Measurements from ENCODE around the gene GRAMD4.

Gene GRAMD4

GRCh38 chr22:46625843-46626349 is 5.7 kb downstream of the GRAMD4 start:
- no peak for TF ChIP-seq CTCF (conservative IDR thresholded peaks at IDR 0.05; ENCODE audit: low read depth, low read length)
- no peak for DNase-seq (ENCODE audit: low read depth)
- H3K4me3 ChIP-seq (ENCODE audit: low read length), result no peak overlapping the region

DNA sequence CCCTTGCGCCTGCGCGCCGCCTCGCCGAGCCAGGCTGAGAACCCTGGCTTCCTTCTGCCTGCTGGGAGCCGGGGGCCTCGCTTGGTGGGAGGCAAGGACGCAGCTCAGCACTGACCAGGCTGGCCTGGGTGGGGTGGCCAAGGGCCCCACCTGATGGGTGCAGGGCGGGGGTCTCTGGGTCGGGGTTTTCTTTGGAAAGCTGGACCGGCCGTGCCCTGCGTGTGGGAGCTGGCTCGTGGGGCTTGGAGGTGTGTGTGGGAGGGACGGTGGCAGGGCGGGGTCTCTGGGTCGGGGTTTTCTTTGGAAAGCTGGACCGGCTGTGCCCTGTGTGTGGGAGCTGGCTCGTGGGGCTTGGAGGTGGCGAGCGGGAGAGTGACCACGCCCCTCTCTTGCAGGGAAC is 6.2 kb downstream of the GRAMD4 start:
- TF ChIP-seq CTCF (conservative IDR thresholded peaks at IDR 0.05; ENCODE audit: low read depth, low read length), result no peak
- no peak for DNase-seq (ENCODE audit: low read depth)
- H3K4me3 ChIP-seq (ENCODE audit: low read length), result no peak overlapping the region

GRCh38 chr22:46626911-46627805 is 7.0 kb downstream of the GRAMD4 start:
- H3K4me3 ChIP-seq (ENCODE audit: low read length), result no peak overlapping the region
- no peak for DNase-seq (ENCODE audit: low read depth)
- no peak for TF ChIP-seq CTCF (conservative IDR thresholded peaks at IDR 0.05; ENCODE audit: low read depth, low read length)

DNA sequence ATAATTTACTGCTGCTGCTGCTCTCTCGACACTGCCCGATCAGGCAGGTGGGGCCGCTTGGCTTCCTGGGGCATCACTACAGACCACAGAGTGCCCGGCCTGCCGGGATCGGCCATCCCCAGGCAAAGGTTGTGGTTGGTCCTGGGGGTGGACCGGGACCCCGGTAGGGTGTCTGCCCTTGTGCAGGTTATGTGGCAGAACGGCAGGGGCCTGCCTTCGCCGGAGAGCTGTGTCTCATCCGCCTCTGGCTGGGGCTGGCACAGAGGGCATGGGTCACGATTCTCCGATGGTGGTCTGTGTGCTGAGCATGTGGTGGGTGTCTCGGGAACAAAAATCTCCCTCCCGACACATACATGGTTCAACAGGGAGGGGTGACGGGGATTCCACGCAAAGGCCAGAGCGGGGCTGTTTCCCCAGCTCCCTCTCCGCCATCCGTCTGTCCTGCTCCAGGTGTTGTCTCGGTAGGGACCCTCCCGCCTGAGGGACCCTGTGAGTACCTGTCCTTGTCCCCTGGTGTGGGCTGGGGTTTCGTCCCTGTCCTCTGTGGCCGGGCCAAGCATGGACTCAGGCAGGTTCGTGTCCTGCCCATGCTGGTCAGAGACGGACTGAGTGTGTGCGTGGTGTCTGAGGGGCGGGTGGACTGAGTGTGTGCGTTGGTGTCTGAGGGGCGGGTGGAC is 7.8 kb downstream of the GRAMD4 start:
- no peak overlapping the region for H3K4me3 ChIP-seq (ENCODE audit: low read length)
- DNase-seq (ENCODE audit: low read depth), result no peak
- TF ChIP-seq CTCF (conservative IDR thresholded peaks at IDR 0.05; ENCODE audit: low read depth, low read length), result no peak

DNA sequence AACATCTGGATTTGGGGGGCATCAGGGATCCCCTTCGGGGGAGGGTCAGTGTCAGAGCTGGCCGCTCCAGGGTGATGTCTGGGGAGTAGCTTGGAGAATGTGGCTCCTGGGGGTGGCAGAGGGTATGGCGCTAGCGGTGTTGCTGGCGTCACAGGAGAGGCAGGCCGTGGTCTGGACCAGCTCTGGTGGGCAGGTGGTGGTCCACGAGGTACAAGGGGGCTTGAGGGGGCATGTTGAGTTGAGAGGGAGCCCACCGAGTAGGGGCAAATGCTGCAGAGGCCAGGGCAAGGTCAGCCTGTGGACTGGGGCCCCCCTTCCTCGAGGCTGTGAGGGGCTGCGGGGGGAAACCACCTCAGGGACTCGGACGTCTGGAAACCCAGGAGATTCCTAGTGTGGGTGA is 8.6 kb downstream of the GRAMD4 start:
- H3K4me3 ChIP-seq (ENCODE audit: low read length), result no peak overlapping the region
- DNase-seq (ENCODE audit: low read depth), result no peak
- TF ChIP-seq CTCF (conservative IDR thresholded peaks at IDR 0.05; ENCODE audit: low read depth, low read length), result no peak

GRCh38 chr22:46629291-46629690 is 9.1 kb downstream of the GRAMD4 start:
- no peak for DNase-seq (ENCODE audit: low read depth)
- TF ChIP-seq CTCF (conservative IDR thresholded peaks at IDR 0.05; ENCODE audit: low read depth, low read length), result no peak
- H3K4me3 ChIP-seq (ENCODE audit: low read length), result no peak overlapping the region

All from retinal pigment epithelial cell (primary cell).